ENCODE measurements around the gene BTAF1. TPM values are rescaled to one million over a fixed set of nuclear protein-coding genes. Genes with fewer than 3 reads are reported as not detected.

The BTAF1 gene
- total and polyA plus RNA-seq, 10 of the 15 experiments (the other 5 are each of a cell fraction or from before 2014, with no cell fraction given) = 11.8 to 157 (median 55.5) TPM

- Histone ChIP-seq H3K79me2 (ENCODE audit: control insufficient read depth, insufficient read depth, low read length) (no peaks in the 10 kb centered on the region), H2AFZ (ENCODE audit: control insufficient read depth, low read depth, low read length) (no peak overlapping the region), H3K4me1 (ENCODE audit: control insufficient read depth, insufficient read depth, low read length) (peaks cover 16% of the 10 kb centered on the region), H3K9me3 (replicated peaks; ENCODE audit: control insufficient read depth, insufficient read depth, low read length) (no peaks in the 10 kb centered on the region; the same call in 2 of the 3 replicates), H3K4me3 (no peak overlapping the region), H4K20me1 (ENCODE audit: control insufficient read depth, insufficient read depth) (no peaks in the 10 kb centered on the region), H3K27ac (ENCODE audit: control insufficient read depth, insufficient read depth) (no peak overlapping the region), H3K27me3 (replicated peaks in 1 of 2; ENCODE audit: control insufficient read depth in 2 of 2, insufficient read depth in 2 of 2, low read length in 1 of 2) (no peaks in the 10 kb centered on the region), H3K4me2 (ENCODE audit: control insufficient read depth, insufficient read depth) (no peak overlapping the region), H3K36me3 (ENCODE audit: control insufficient read depth in 2 of 2, insufficient read depth in 2 of 2, low read length in 1 of 2) (peaks cover 0 to 6% of the 10 kb centered on the region in 2 experiments; a peak in 3 of 4 replicates), H3K9ac (ENCODE audit: control insufficient read depth, insufficient read depth, low read length) (no peak overlapping the region)
- no peak for ATAC-seq
- in situ Hi-C loops (cut with MboI) (no loop called here), intact Hi-C loops (cut with micrococcal nuclease; ENCODE audit: unreplicated experiment) (no loop called here)
- WGBS (ENCODE audit: insufficient coverage, insufficient replicate concordance, low lambda C conversion rate, missing lambda C conversion rate) = 73% methylated on average over 5 of the region's 5 CpGs
- ChIA-PET POLR2A (interaction anchor here (0.8 kb wide), 1 partner anchor 8 kb away, joined by 3 read pairs; no protein-coding TSS in a partner anchor), CTCF (no interaction called here), RAD21 (ENCODE audit: unreplicated experiment) (interaction anchor here (0.8 kb wide), 1 partner anchor 112 kb away, joined by 3 read pairs; no protein-coding TSS in a partner anchor), SMC1A (ENCODE audit: uncharacterized antibody, unreplicated experiment) (interaction anchor here (0.9 to 1.5 kb wide), 3 partner anchors 8 to 30 kb away, joined by 3 to 4 read pairs (median 3); no protein-coding TSS in a partner anchor)
- TF ChIP-seq, protein P1, sequence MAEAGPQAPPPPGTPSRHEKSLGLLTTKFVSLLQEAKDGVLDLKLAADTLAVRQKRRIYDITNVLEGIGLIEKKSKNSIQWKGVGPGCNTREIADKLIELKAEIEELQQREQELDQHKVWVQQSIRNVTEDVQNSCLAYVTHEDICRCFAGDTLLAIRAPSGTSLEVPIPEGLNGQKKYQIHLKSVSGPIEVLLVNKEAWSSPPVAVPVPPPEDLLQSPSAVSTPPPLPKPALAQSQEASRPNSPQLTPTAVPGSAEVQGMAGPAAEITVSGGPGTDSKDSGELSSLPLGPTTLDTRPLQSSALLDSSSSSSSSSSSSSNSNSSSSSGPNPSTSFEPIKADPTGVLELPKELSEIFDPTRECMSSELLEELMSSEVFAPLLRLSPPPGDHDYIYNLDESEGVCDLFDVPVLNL (IDR thresholded peaks at IDR 0.05; ENCODE audit: low read depth, low read length) = no peak
- TF ChIP-seq CREM (IDR thresholded peaks at IDR 0.05; ENCODE audit: low read depth) (no peak), E2F8 (IDR thresholded peaks at IDR 0.05; ENCODE audit: low read depth, partially characterized antibody) (no peak), EZH2 (IDR thresholded peaks at IDR 0.05; ENCODE audit: borderline replicate concordance, control insufficient read depth, low read depth, low read length) (no peak), CHD2 (IDR thresholded peaks at IDR 0.05; ENCODE audit: borderline replicate concordance, low read depth, low read length) (no peak), HDAC2 (IDR thresholded peaks at IDR 0.05) (no peak)
- no peak for DNase-seq (ENCODE audit: low read depth, low spot score)
- BruUV-seq (replicated peaks) = no TSS peak
- no peak for FAIRE-seq
Observed at GRCh38 chr10:91976317-91977051, 52.9 kb downstream of the BTAF1 start.

Measured in GM12878 (cell line).